OCI-LY1 (cell line): ENCODE results near the gene CEMIP2.

Source experiments
- H2AFZ ChIP-seq: fragments of 200-600 bp; sonication (generic), shearing (Covaris generic); 2 replicates; pipeline ENCODE4 v1.6.0; 2014; ENCODE audit warnings: antibody characterized with exemption, mild to moderate bottlenecking, low read length
- H3F3A ChIP-seq: fragments of 200-600 bp; sonication (generic), shearing (Covaris generic); 2 replicates; pipeline ENCODE4 v1.6.0; 2014; ENCODE audit warnings: mild to moderate bottlenecking, antibody characterized with exemption, low read length, moderate library complexity; ENCODE audit not compliant: insufficient read depth
- H3K27ac ChIP-seq: fragments of 200-600 bp; sonication (generic); 2 replicates; pipeline ENCODE4 v1.5.1; 2014; ENCODE audit warnings: low read length, mixed run types, mild to moderate bottlenecking, low read depth; ENCODE audit not compliant: poor library complexity, severe bottlenecking
- H3K27me3 ChIP-seq: fragments of 200-600 bp; sonication (generic); 2 replicates; pipeline ENCODE4 v1.6.0; 2014; ENCODE audit warnings: antibody characterized with exemption, mild to moderate bottlenecking, low read length, moderate library complexity; ENCODE audit not compliant: insufficient read depth
- H3K36me3 ChIP-seq: fragments of 200-600 bp; sonication (generic); 2 replicates; pipeline ENCODE4 v1.6.1; 2014; ENCODE audit warnings: mild to moderate bottlenecking, antibody characterized with exemption, low read length, moderate library complexity, mixed read lengths; ENCODE audit not compliant: insufficient read depth
- H3K4me1 ChIP-seq: fragments of 200-600 bp; sonication (generic); 2 replicates; pipeline ENCODE4 v1.5.1; 2014; ENCODE audit warnings: mild to moderate bottlenecking, low read length, moderate library complexity; ENCODE audit not compliant: insufficient read depth, severe bottlenecking
- H3K4me2 ChIP-seq: fragments of 200-600 bp; sonication (generic), shearing (Covaris generic); 2 replicates; pipeline ENCODE4 v1.6.1; 2014; ENCODE audit warnings: low read length
- H3K4me3 ChIP-seq: fragments of 200-600 bp; sonication (generic); 2 replicates; pipeline ENCODE4 v1.5.1; 2014; ENCODE audit warnings: low read length, low read depth, mild to moderate bottlenecking, mixed read lengths; ENCODE audit not compliant: poor library complexity, severe bottlenecking
- H3K79me2 ChIP-seq: fragments of 200-600 bp; shearing (Covaris generic); 2 replicates; pipeline ENCODE4 v1.6.1; 2016; ENCODE audit warnings: mixed run types, low read length, mixed read lengths; ENCODE audit not compliant: insufficient read depth
- H3K9ac ChIP-seq: fragments of 200-600 bp; sonication (generic), shearing (Covaris generic); 2 replicates; pipeline ENCODE4 v1.6.1; 2014; ENCODE audit warnings: mild to moderate bottlenecking, low read length, mixed read lengths
- H3K9me2 ChIP-seq: fragments of 200-600 bp; sonication (generic), shearing (Covaris generic); 2 replicates; pipeline ENCODE4 v1.6.1; 2014; ENCODE audit warnings: low read depth, mild to moderate bottlenecking, low read length, mixed read lengths
- H3K9me3 ChIP-seq: fragments of 200-600 bp; shearing (Covaris generic); 2 replicates; pipeline ENCODE4 v1.6.1; 2014; ENCODE audit warnings: low read length, mixed read lengths
- H4K20me1 ChIP-seq: fragments of 200-600 bp; sonication (generic), shearing (Covaris generic); 2 replicates; pipeline ENCODE4 v1.6.0; 2016; ENCODE audit warnings: mild to moderate bottlenecking, low read length; ENCODE audit not compliant: insufficient read depth
- CTCF ChIP-seq: fragments of 200-600 bp; sonication (generic), shearing (Covaris generic); IDR thresholded peaks from 2 replicates; pipeline ENCODE4 v1.5.1; 2017; ENCODE audit warnings: mild to moderate bottlenecking, antibody characterized with exemption, low read length, moderate library complexity, mixed read lengths
- EZH2 ChIP-seq: fragments of 200-600 bp; sonication (generic), shearing (Covaris generic); IDR thresholded peaks from 2 replicates; pipeline ENCODE4 v1.8.0; 2017; ENCODE audit warnings: borderline replicate concordance, mixed run types, mild to moderate bottlenecking, antibody characterized with exemption, low read length, moderate library complexity, mixed read lengths

The CEMIP2 gene

GRCh38 chr9:71790296-71790695 lies 22.0 kb upstream of the CEMIP2 start:
- TF ChIP-seq CTCF: no peak
- no peak for TF ChIP-seq EZH2

GRCh38 chr9:71783120-71783523 lies 14.8 kb upstream of the CEMIP2 start:
- Histone ChIP-seq H3K27me3 (no peaks in the 10 kb centered on the region), H3K4me3 (no peak overlapping the region), H3K4me1 (peaks cover 9% of the 10 kb centered on the region), H3K36me3 (no peaks in the 10 kb centered on the region), H3K79me2 (0 out of 2 replicates have a peak, but pooled peaks cover 3% of the 10 kb centered on the region), H3K4me2 (peak overlapping the region; percentile 50), H3F3A (no peaks in the 10 kb centered on the region), H3K9ac (no peak overlapping the region), H2AFZ (peak overlapping the region; percentile 15; the same call in 1 of the 2 replicates), H3K9me3 (no peaks in the 10 kb centered on the region), H3K9me2 (no peaks in the 10 kb centered on the region), H3K27ac (no peak overlapping the region), H4K20me1 (no peaks in the 10 kb centered on the region)
- TF ChIP-seq EZH2: no peak
- 0 out of 2 replicates have a peak, but pooled peaks have one; percentile 18 for TF ChIP-seq CTCF

More at GRCh38 chr9:71790296-71790695, 22.0 kb upstream of the CEMIP2 start:
- Histone ChIP-seq H3K79me2 (0 out of 2 replicates have a peak, but pooled peaks cover 3% of the 10 kb centered on the region), H4K20me1 (no peaks in the 10 kb centered on the region), H3K9ac (no peak overlapping the region), H3K27ac (no peak overlapping the region), H3K9me2 (no peaks in the 10 kb centered on the region), H3K4me3 (no peak overlapping the region), H3K27me3 (no peaks in the 10 kb centered on the region; the same call in 1 of the 2 replicates), H2AFZ (no peak overlapping the region), H3K9me3 (no peaks in the 10 kb centered on the region), H3F3A (no peaks in the 10 kb centered on the region), H3K4me2 (no peak overlapping the region), H3K4me1 (peaks cover 10% of the 10 kb centered on the region), H3K36me3 (no peaks in the 10 kb centered on the region; the same call in 1 of the 2 replicates)

- H3K9me3 ChIP-seq: no peaks in the 10 kb centered on the region
- H3K36me3 ChIP-seq: no peaks in the 10 kb centered on the region
- no peaks in the 10 kb centered on the region for H3K27me3 ChIP-seq
- H3K4me1 ChIP-seq: peaks cover 9% of the 10 kb centered on the region
- H3K9me2 ChIP-seq: no peaks in the 10 kb centered on the region
- H3F3A ChIP-seq: no peaks in the 10 kb centered on the region
- H3K9ac ChIP-seq: no peak overlapping the region
- no peak for TF ChIP-seq EZH2
- TF ChIP-seq CTCF: no peak
- no peak overlapping the region for H3K4me3 ChIP-seq
- H2AFZ ChIP-seq: no peak overlapping the region
- H3K27ac ChIP-seq: no peak overlapping the region
- no peaks in the 10 kb centered on the region for H3K79me2 ChIP-seq
- no peak overlapping the region for H3K4me2 ChIP-seq
- H4K20me1 ChIP-seq: no peaks in the 10 kb centered on the region
Observed at GRCh38 chr9:71781391-71781790, 13.1 kb upstream of the CEMIP2 start.
